SK-N-SH (cell line): ENCODE measurements around the gene ILK. TPM values are rescaled to one million over a fixed set of nuclear protein-coding genes. Genes with fewer than 3 reads are reported as not detected.

ENCODE experiments used
- CTCF ChIA-PET: fragments of 300-600, 350-600 bp; formaldehyde crosslinking; extraction: SDS; loops from one replicate; lab custom pipeline; 2021; lab: Yijun Ruan, JAX
- POLR2A ChIA-PET: fragments of 350-600 bp; sonication (Branson Sonifier 250); formaldehyde crosslinking; extraction: SDS; loops from one replicate; lab custom pipeline; 2020; ENCODE audit warnings: antibody characterized with exemption, inconsistent platforms; lab: Yijun Ruan, JAX
- DNase-seq: peaks from one replicate; pipeline ENCODE4 v3.0.0; 2012
- H2AFZ ChIP-seq: fragments of 200-600 bp; sonication (generic); 2 replicates; pipeline ENCODE4 v1.8.1; 2016; ENCODE audit warnings: antibody characterized with exemption, mild to moderate bottlenecking, low read depth
- H3F3A ChIP-seq: fragments of 200-600 bp; sonication (generic); replicated peaks from 2 replicates; pipeline ENCODE3; 2016; ENCODE audit warnings: antibody characterized with exemption, mild to moderate bottlenecking; ENCODE audit not compliant: insufficient read depth
- H3K27ac ChIP-seq, 2 experiments: fragments of 200-500 bp in 1 of 2; fragments of 200-600 bp in 1 of 2; sonication (Bioruptor generic) in 1 of 2; sonication (generic), shearing (Covaris generic) in 1 of 2; 2 replicates each; pipeline versions ENCODE4 v1.5.1 to v1.6.1; 2014 to 2016; ENCODE audit warnings: low read depth in 2 of 2, inconsistent platforms in 1 of 2, low read length in 1 of 2, mild to moderate bottlenecking in 1 of 2, mixed read lengths in 1 of 2
- H3K27me3 ChIP-seq: fragments of 200-600 bp; sonication (generic), shearing (Covaris generic); 2 replicates; pipeline ENCODE4 v1.6.1; 2016; ENCODE audit warnings: mixed run types; ENCODE audit not compliant: insufficient read depth
- H3K36me3 ChIP-seq, 2 experiments: fragments of 200-500 bp in 1 of 2; fragments of 200-600 bp in 1 of 2; sonication (Bioruptor generic) in 1 of 2; sonication (generic) in 1 of 2; replicated peaks in 1 of 2; 2 replicates each; pipeline versions ENCODE3 to v1.5.1; 2014 to 2016; ENCODE audit warnings: low read length in 1 of 2, mild to moderate bottlenecking in 1 of 2; ENCODE audit not compliant: insufficient read depth in 2 of 2, control insufficient read depth in 1 of 2
- H3K4me1 ChIP-seq, 2 experiments: fragments of 200-500 bp in 1 of 2; fragments of 200-600 bp in 1 of 2; sonication (Bioruptor generic) in 1 of 2; sonication (generic), shearing (Covaris generic) in 1 of 2; 2 replicates each; pipeline versions ENCODE4 v1.5.1 to v1.6.1; 2014 to 2016; ENCODE audit warnings: low read depth in 1 of 2, low read length in 1 of 2, mixed run types in 1 of 2; ENCODE audit not compliant: insufficient read depth in 2 of 2, control insufficient read depth in 1 of 2
- H3K4me2 ChIP-seq: fragments of 200-600 bp; sonication (generic), shearing (Covaris generic); 2 replicates; pipeline ENCODE4 v1.6.1; 2017; ENCODE audit warnings: mixed run types
- H3K4me3 ChIP-seq, 2 experiments: fragments of 200-500 bp in 1 of 2; fragments of 200-600 bp in 1 of 2; sonication (Bioruptor generic) in 1 of 2; sonication (generic), shearing (Covaris generic) in 1 of 2; 2 replicates each; pipeline versions ENCODE4 v1.5.1 to v1.8.1; 2014 to 2016; ENCODE audit warnings: low read depth in 2 of 2, inconsistent platforms in 1 of 2, low read length in 1 of 2, mild to moderate bottlenecking in 1 of 2, mixed read lengths in 1 of 2, moderate library complexity in 1 of 2
- H3K79me2 ChIP-seq: fragments of 200-600 bp; sonication (generic); 2 replicates; pipeline ENCODE4 v1.8.1; 2017; ENCODE audit warnings: mild to moderate bottlenecking; ENCODE audit not compliant: insufficient read depth
- H3K9ac ChIP-seq: fragments of 200-600 bp; sonication (generic); 2 replicates; pipeline ENCODE4 v1.6.1; 2017; ENCODE audit warnings: mixed run types
- H3K9me2 ChIP-seq: fragments of 200-600 bp; sonication (generic); 2 replicates; pipeline ENCODE4 v1.6.1; 2017; ENCODE audit warnings: mixed run types
- H3K9me3 ChIP-seq: fragments of 200-600 bp; sonication (generic); 2 replicates; pipeline ENCODE4 v1.6.1; 2017; ENCODE audit warnings: mixed run types, mild to moderate bottlenecking, moderate library complexity
- H4K20me1 ChIP-seq: fragments of 200-600 bp; sonication (generic); 2 replicates; pipeline ENCODE4 v1.6.1; 2017; ENCODE audit warnings: mild to moderate bottlenecking, mixed run types; ENCODE audit not compliant: insufficient read depth
- ELF1 ChIP-seq: IDR thresholded peaks from 2 replicates; pipeline ENCODE4 v1.4.0; 2012
- FOSL2 ChIP-seq: IDR thresholded peaks from 2 replicates; pipeline ENCODE4 v1.4.0; 2012; ENCODE audit warnings: low read depth, mild to moderate bottlenecking, moderate library complexity, borderline replicate concordance
- FOXM1 ChIP-seq: IDR thresholded peaks from 2 replicates; pipeline ENCODE4 v1.4.0; 2012; ENCODE audit warnings: low read depth, mild to moderate bottlenecking
- GABPA ChIP-seq: IDR thresholded peaks from 2 replicates; pipeline ENCODE4 v1.4.0; 2012; ENCODE audit warnings: low read depth, mild to moderate bottlenecking
- JUND ChIP-seq: IDR thresholded peaks from 2 replicates; pipeline ENCODE4 v1.4.0; 2012
- MEF2A ChIP-seq: IDR thresholded peaks from 2 replicates; pipeline ENCODE4 v1.4.0; 2012; ENCODE audit warnings: low read depth, borderline replicate concordance
- NRF1 ChIP-seq: IDR thresholded peaks from 2 replicates; pipeline ENCODE4 v1.6.1; 2012; ENCODE audit warnings: low read depth, mild to moderate bottlenecking, low read length
- POLR2AphosphoS5 ChIP-seq: IDR thresholded peaks from 2 replicates; pipeline ENCODE4 v1.6.1; 2012; ENCODE audit warnings: low read depth, low read length
- RCOR1 ChIP-seq: fragments of 150-350 bp; IDR thresholded peaks from 2 replicates; pipeline ENCODE4 v1.6.1; 2017; ENCODE audit warnings: antibody characterized with exemption, low read length
- RXRA ChIP-seq: IDR thresholded peaks from 2 replicates; pipeline ENCODE4 v1.4.0; 2012; ENCODE audit warnings: low read depth, mild to moderate bottlenecking, borderline replicate concordance
- SIN3A ChIP-seq: IDR thresholded peaks from 2 replicates; pipeline ENCODE4 v1.6.1; 2012; ENCODE audit warnings: low read depth, mild to moderate bottlenecking, low read length, moderate library complexity, borderline replicate concordance
- TAF1 ChIP-seq: IDR thresholded peaks from 2 replicates; pipeline ENCODE4 v1.6.1; 2012; ENCODE audit warnings: low read depth, mild to moderate bottlenecking, low read length, moderate library complexity, borderline replicate concordance
- TCF12 ChIP-seq: IDR thresholded peaks from 2 replicates; pipeline ENCODE4 v1.4.0; 2012
- TEAD4 ChIP-seq: IDR thresholded peaks from 2 replicates; pipeline ENCODE4 v1.4.0; 2012; ENCODE audit warnings: mild to moderate bottlenecking, borderline replicate concordance; ENCODE audit not compliant: insufficient read depth
- WGBS: methylation state at CpG from one replicate; pipeline ENCODE4 v1.1.6; 2017; ENCODE audit warnings: low lambda C conversion rate; 5-methylcytosine and 5-hydroxymethylcytosine counted together
- polyA plus RNA-seq, 3 experiments: library from polyadenylated mRNA; depleted of rRNA; stranded (reverse); fragments of >200 nt; gene quantifications; 2 replicates each; pipeline ENCODE4 v1.2.3, GENCODE V29; 2012
- TF ChIP-seq, protein P1 (sequence below): IDR thresholded peaks from 2 replicates; pipeline ENCODE4 v1.4.0; 2012; ENCODE audit warnings: low read depth
- TF ChIP-seq, protein P2 (sequence below): fragments of 200-600 bp; sonication (generic); IDR thresholded peaks from 2 replicates; pipeline ENCODE4 v1.6.1; 2017; ENCODE audit warnings: antibody characterized with exemption, mild to moderate bottlenecking, moderate library complexity
- TF ChIP-seq, protein P3 (sequence below): IDR thresholded peaks from 2 replicates; pipeline ENCODE4; 2012

The ILK gene
- polyA plus RNA-seq, 1 of the 3 experiments (the other 2 are of a cell fraction): 241 TPM

DNA sequence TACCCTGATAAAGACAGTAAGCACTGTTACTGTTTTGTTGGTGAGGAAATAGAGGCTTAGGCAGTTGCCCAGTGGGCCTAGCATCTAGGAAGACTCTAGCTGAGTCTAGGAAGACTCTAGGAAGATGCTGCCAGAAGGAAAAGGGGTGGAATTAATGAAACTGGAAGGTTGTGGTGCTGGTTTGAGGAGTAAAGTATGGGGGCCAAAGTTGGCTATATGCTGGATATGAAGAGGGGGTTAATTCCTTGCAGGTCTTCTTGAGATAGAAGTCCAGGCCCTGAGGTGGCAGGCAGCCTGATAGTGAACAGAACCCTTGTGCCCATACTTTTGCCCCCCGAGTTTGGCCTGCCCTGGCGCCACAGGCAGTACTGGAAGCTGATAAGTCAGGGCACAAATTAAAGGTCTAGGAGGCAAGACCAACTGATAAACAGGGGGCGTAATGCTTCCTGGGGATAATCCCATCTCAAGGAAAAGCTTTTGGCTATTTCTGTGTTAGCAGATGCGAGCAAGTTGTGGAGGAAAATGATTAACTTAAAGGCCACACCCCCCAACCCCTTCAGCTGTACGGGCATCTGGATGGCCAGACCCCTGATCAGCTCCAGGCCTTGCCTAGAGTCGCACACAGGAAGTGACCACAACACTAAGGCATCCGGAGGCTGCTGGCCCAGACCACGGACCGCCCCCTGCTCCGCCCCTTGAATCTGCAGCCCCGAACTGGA, 3.1 kb downstream of the ILK start:
- Histone ChIP-seq H3K9me2 (no peaks in the 10 kb centered on the region), H3K4me3 (peak overlapping the region; percentile 23 to 95; a peak in 3 of 4 replicates), H3F3A (peaks cover 44% of the 10 kb centered on the region), H3K4me2 (peak overlapping the region; percentile 86), H3K9me3 (no peaks in the 10 kb centered on the region), H3K36me3 (peaks cover 34 to 43% of the 10 kb centered on the region in 2 experiments), H3K27ac (peak overlapping the region; percentile 91 to 94), H3K4me1 (peaks cover 26 to 52% of the 10 kb centered on the region in 2 experiments), H3K79me2 (peaks cover 98% of the 10 kb centered on the region), H4K20me1 (no peaks in the 10 kb centered on the region; the same call in 1 of the 2 replicates), H2AFZ (0 out of 2 replicates have a peak overlapping the region, but pooled peaks have one; percentile 56), H3K9ac (peak overlapping the region; percentile 49), H3K27me3 (no peaks in the 10 kb centered on the region)
- TF ChIP-seq, protein P1, sequence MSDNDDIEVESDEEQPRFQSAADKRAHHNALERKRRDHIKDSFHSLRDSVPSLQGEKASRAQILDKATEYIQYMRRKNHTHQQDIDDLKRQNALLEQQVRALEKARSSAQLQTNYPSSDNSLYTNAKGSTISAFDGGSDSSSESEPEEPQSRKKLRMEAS: peak; percentile 62
- no peak for TF ChIP-seq MEF2A
- TF ChIP-seq JUND: peak; percentile 84
- no peak for TF ChIP-seq RXRA
- no peak for TF ChIP-seq NRF1
- peak; percentile 54; the same call in 1 of the 2 replicates for TF ChIP-seq SIN3A
- TF ChIP-seq POLR2AphosphoS5: peak; percentile 77
- TF ChIP-seq GABPA: peak; percentile 69
- TF ChIP-seq FOXM1: no peak
- TF ChIP-seq FOSL2: peak; percentile 64; the same call in 1 of the 2 replicates
- peak; percentile 32; the same call in 1 of the 2 replicates for TF ChIP-seq RCOR1
- TF ChIP-seq, protein P2, sequence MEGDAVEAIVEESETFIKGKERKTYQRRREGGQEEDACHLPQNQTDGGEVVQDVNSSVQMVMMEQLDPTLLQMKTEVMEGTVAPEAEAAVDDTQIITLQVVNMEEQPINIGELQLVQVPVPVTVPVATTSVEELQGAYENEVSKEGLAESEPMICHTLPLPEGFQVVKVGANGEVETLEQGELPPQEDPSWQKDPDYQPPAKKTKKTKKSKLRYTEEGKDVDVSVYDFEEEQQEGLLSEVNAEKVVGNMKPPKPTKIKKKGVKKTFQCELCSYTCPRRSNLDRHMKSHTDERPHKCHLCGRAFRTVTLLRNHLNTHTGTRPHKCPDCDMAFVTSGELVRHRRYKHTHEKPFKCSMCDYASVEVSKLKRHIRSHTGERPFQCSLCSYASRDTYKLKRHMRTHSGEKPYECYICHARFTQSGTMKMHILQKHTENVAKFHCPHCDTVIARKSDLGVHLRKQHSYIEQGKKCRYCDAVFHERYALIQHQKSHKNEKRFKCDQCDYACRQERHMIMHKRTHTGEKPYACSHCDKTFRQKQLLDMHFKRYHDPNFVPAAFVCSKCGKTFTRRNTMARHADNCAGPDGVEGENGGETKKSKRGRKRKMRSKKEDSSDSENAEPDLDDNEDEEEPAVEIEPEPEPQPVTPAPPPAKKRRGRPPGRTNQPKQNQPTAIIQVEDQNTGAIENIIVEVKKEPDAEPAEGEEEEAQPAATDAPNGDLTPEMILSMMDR: peak; percentile 14; the same call in 1 of the 2 replicates
- TF ChIP-seq TEAD4: peak; percentile 64
- TF ChIP-seq, protein P3, sequence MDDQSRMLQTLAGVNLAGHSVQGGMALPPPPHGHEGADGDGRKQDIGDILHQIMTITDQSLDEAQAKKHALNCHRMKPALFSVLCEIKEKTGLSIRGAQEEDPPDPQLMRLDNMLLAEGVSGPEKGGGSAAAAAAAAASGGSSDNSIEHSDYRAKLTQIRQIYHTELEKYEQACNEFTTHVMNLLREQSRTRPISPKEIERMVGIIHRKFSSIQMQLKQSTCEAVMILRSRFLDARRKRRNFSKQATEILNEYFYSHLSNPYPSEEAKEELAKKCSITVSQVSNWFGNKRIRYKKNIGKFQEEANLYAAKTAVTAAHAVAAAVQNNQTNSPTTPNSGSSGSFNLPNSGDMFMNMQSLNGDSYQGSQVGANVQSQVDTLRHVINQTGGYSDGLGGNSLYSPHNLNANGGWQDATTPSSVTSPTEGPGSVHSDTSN: peak; percentile 45
- TF ChIP-seq TAF1: peak; percentile 41; the same call in 1 of the 2 replicates
- TF ChIP-seq TCF12: peak; percentile 88
- TF ChIP-seq ELF1: peak; percentile 59
- peak; percentile 91 for DNase-seq
- ChIA-PET POLR2A (interaction anchor here (0.9 to 1.7 kb wide), 3 partner anchors 40 to 187 kb away, joined by 3 to 6 read pairs (median 4); partner anchors contain the start of genes APBB1 and MRPL17), CTCF (interaction anchor here (0.9 to 2.4 kb wide), 4 partner anchors 12 to 77 kb away, joined by 3 to 9 read pairs (median 4); partner anchors contain the start of gene MRPL17)
- whole genome bisulfite sequencing: 5% methylated on average over 10 of the region's 11 CpGs
